ENCODE data around the gene MS4A8.
"Not testable (repeated sequence)": the region's sequence is repeated elsewhere in the genome, so short reads cannot be mapped to it uniquely, and the experiment has no call there.

Gene MS4A8, protein sequence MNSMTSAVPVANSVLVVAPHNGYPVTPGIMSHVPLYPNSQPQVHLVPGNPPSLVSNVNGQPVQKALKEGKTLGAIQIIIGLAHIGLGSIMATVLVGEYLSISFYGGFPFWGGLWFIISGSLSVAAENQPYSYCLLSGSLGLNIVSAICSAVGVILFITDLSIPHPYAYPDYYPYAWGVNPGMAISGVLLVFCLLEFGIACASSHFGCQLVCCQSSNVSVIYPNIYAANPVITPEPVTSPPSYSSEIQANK

GRCh38 chr11:60699284-60699691 lies at the start of gene MS4A8:
Gene MS4A8 (plus strand): TSS chr11:60699612. CDS start chr11:60700861, 1,249 bp downstream.
- DNase-seq (ENCODE audit: low read depth), result no peak
- H3K4me3 ChIP-seq (ENCODE audit: low read depth, low read length), result no peak within 1 kb of the TSS
- TF ChIP-seq CTCF (IDR thresholded peaks at IDR 0.05; ENCODE audit: low read depth, low read length, missing control alignments), result no peak

DNA sequence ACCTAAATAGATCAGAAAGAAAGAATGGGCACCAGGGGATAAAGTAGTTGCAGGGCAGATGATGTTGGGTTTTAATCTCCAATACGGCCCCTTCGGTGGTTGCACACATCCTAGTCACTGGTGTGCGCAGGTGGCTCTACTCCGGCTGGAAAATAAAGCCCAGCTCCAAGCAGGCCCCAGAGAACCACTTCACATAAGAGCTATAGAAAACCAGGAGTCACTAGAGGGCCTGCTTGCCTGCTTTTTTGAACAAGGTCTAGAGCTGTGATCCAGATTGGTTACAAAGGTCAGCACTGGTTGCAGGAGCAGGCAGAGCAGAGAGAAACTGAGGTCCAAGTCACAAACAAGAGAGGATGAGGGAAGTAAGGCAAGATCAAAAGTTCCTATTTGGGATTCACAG lies 41.5 kb upstream of the MS4A8 start:
- TF ChIP-seq CTCF (IDR thresholded peaks at IDR 0.05; ENCODE audit: low read depth, low read length, missing control alignments), result peak; percentile 21
- DNase-seq (ENCODE audit: low read depth), result no peak

GRCh38 chr11:60658409-60658808 lies 41.0 kb upstream of the MS4A8 start:
- no peak for DNase-seq (ENCODE audit: low read depth)
- TF ChIP-seq CTCF (IDR thresholded peaks at IDR 0.05; ENCODE audit: low read depth, low read length, missing control alignments), result no peak
- H3K4me3 ChIP-seq (ENCODE audit: low read depth, low read length), result no peak overlapping the region

More for the DNA sequence above, 41.5 kb upstream of the MS4A8 start:
- H3K4me3 ChIP-seq (ENCODE audit: low read depth, low read length), result no peak overlapping the region

- H3K4me3 ChIP-seq (ENCODE audit: low read depth, low read length), result no peak overlapping the region
- DNase-seq (ENCODE audit: low read depth), result no peak
- TF ChIP-seq CTCF (IDR thresholded peaks at IDR 0.05; ENCODE audit: low read depth, low read length, missing control alignments), result no peak
Measured at GRCh38 chr11:60672255-60672654, 27.2 kb upstream of the MS4A8 start.

GRCh38 chr11:60678231-60678630 lies 21.2 kb upstream of the MS4A8 start:
- not testable (repeated sequence) for H3K4me3 ChIP-seq (ENCODE audit: low read depth, low read length); DNase-seq (ENCODE audit: low read depth)

DNA sequence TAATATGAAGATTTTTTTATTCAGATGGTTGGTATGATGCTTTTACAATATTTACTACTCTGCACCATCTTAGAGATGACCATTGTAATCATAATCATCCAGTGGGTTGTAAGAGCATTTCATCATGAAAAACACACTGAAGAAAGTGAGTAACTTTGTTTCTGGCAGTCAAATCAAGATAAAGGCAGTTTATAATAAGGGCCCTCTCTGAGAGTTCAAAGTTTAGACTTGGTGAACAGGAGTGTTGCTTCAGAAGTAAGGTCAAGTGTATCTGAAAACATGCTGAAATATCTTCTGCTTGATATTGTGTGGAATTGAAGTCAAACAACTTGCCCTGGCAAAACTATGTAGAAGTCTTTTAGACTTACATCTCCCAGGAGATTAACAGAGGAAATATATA lies 19.5 kb upstream of the MS4A8 start:
- no peak for TF ChIP-seq CTCF (IDR thresholded peaks at IDR 0.05; ENCODE audit: low read depth, low read length, missing control alignments)
- no peak for DNase-seq (ENCODE audit: low read depth)
- H3K4me3 ChIP-seq (ENCODE audit: low read depth, low read length), result no peak overlapping the region

- no peak for TF ChIP-seq CTCF (IDR thresholded peaks at IDR 0.05; ENCODE audit: low read depth, low read length, missing control alignments)
- no peak overlapping the region for H3K4me3 ChIP-seq (ENCODE audit: low read depth, low read length)
- no peak for DNase-seq (ENCODE audit: low read depth)
Measured at GRCh38 chr11:60680455-60681119, 18.8 kb upstream of the MS4A8 start.

GRCh38 chr11:60684541-60684848 lies 14.9 kb upstream of the MS4A8 start:
- H3K4me3 ChIP-seq (ENCODE audit: low read depth, low read length), result not testable (repeated sequence)
- peak; percentile 5 for DNase-seq (ENCODE audit: low read depth)
